Activated naive CD4-positive, alpha-beta T cell (primary cell): ENCODE measurements around the gene GTPBP4.
A peak's percentile ranks its signal among the peaks of the same experiment; 100 is the strongest.

ENCODE experiments used
- DNase-seq, 4 experiments: peaks; one replicate each; lab custom pipeline; 2025; lab: John Stamatoyannopoulos, UW

Gene GTPBP4

DNA sequence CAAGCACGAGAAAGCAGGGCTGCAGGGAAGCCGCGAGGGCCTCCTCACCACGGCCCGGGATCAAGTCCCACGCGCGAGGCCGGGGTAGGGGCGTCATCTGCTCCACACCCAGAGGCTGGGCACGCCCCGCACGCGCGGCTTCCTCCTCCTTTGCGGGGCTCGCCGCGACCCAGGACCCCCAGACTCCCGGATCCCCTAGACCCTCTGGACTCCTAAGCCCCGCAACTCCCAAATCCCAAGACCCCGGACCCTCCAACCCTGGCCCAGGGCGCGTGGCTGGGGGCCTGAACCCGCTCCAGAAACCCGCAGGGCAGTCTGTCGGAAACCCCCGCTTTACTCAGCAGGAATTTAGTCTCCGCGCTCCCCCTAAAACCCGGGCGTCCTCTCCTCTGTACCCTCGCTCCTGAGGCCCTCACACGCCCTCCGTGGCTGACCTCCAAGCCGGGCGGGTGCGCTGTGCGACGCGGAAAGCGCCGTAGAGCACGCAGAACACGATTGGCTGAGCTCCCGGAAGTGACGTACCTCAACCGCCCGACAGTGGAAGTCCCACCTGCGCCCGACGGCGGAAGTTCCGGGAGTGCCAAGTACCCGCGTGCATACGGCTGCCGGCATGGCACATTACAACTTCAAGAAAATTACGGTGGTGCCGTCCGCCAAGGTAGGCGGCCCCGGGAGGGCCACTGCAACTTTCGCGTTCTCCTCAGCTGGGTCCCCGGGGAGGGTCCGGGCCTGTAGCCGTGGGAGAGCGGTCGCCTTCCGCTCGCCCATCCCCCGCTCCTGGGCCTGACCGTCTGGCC lies at the start of gene GTPBP4:
GTPBP4 (plus strand) TSS at position 565 of the 797 bp plus-strand sequence; CDS start at position 611, 46 bp downstream.
- DNase-seq = peak; percentile 81 to 92 (median 90)

DNA sequence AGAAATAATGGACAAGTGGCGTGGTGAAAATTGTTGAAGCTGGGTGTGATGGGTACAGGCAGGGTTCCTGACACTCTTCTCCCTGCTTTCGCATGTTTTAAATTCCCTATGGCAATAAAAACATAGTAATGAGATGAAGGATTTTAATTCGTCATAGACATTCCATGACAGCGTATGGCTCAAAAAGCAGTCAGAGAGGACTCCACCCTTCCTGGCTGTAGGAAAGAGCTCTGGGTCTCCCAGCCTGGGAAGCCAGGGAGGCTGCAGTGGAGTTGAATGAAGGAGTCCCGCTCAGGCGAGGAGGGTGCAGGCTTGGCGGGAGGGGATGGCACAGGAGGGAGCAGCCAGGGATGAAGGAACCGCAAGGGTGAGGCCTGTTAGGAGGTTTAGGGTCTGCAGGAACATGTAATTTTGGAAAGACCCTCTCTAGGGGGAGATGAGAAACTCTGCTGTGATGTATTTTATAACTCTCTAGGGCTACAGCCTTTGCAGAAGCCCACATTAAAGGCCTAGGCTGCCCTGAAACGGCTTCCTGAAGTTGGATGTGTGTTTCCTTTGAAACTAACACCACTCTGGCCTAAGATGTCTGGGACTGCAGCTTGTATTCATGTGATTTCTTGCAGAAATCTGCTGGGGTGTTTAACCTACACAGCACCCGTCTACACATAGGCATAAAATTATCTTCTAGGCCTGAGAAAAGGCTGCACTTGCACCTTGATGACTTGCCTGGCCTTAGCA lies 49.1 kb upstream of the GTPBP4 start:
- DNase-seq = no peak

DNA sequence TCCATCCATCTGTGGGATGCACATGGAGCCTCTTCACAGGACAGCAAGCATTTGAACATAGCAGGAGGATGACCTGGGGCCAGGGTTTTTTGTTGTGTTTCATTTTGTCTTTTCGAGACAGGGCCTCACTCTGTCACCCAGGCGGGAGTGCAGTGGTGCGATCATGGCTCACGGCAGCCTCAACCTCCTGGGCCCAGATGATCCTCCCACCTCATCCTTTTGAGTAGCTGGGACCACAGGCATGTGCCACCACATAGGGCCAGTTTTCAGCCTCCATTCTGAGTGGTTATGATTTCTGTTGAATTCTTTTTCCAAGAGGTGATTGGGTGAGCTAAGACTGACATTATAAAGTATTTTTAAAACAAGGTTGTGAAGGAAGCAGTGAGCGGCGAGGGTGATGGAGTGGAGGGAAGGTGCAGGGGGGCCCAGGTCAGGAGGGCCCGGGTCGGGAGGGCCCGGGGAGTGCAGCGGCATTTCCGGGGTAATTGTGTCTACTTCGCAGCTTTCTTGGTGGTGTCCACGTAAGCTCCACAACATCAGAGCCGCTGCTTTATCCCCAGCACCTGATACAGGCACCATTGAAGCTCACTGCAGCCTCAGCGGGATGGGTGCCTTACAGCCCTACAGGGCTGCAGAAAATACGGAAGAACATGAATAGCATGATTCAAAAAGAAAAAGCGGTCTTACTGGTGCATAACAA lies 44.8 kb upstream of the GTPBP4 start:
- DNase-seq = no peak

DNA sequence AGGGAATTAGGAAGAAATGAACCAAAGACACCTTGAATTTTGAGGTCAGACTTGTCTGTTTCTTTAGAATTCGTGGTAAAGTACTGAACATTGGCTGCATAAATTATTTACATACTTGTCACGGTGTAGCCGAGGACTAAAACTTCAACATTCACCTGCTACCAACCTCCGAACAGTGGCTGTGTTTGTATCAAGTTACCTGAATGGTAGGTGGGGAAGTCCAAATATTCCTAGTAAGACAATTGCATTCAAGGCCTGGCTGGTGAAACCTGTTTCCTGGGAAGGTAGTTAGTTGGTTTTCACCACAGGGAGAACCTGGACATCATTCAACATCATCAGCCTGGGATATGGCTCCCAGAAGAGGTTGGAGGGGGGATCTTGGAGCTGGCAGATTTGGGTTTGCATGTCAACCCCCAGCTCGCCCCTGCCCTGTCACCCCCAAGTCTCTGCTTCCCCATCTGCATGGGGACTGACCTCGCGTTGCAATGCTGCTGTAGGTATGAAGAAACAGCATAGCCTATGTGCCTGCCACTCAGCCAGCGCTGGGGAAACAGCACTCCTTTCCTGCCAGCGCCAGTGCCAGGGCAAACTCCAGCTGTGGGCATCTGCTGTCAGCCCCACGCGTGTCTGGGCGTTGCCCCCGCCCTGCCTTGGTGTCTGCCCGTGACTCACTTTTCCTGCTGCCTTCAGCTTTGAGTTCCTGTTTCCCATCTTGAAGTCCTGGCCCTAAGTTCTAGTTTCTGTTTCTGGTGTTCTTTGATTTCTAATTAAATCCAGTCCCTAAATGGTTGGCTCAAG lies 44.0 kb upstream of the GTPBP4 start:
- DNase-seq = peak in 1 of 4 experiments; percentile 7

DNA sequence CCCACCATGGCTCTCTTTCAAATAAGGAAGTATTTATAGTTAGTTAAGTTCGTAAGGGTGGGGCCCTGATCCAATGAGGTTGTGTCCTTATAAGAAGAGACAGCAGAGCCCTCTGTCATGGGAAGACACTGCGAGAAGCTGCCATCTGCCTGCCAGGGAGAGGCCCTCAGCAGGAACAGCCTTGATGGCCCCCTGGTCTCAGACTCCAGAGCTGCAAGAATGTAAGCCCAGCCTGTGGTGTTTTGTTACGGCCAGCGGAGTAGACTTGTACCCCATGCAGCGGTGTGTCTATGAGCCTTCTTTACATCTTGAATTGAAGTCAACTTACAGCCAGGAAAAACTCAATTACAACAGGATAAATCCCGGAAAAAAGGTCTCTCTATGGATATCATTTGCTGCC lies 42.5 kb upstream of the GTPBP4 start:
- DNase-seq = no peak

DNA sequence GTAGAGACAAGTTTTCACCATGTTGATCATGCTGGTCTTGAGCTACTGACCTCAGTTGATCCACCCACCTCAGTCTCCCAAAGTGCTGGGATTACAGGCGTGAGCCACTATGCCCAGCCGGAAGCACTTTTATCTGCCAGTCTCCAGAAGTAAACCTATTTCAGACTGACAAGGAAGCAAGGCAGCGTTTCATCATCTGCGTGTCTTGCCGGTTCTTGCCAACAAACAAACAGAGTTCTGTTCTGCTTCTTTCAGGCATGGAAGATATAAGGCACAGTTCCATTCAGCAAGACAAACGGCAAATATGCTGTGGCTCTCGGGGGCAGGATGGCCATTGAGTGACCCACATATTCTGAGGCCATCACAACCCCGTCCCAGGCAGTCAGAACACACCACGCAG lies 41.2 kb upstream of the GTPBP4 start:
- no peak for DNase-seq

DNA sequence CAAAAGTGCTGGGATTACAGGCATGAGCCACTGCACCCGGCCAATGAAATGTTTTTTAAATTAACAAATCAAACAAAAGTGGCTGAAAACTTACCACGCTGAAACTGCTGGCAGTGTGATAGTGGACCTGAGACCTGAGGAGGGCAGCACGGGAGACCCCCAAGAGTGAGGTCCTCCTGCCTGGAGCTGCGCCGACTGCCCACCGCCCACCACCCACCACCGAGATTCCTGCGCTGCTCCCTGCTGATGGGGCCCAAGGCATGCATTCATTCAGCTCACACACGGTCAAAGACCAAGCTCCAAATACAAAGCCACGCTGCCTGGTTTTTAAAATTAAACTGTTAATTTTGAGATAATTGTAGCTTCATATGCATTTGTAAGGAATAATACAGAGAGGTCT lies 40.4 kb upstream of the GTPBP4 start:
- DNase-seq = no peak

DNA sequence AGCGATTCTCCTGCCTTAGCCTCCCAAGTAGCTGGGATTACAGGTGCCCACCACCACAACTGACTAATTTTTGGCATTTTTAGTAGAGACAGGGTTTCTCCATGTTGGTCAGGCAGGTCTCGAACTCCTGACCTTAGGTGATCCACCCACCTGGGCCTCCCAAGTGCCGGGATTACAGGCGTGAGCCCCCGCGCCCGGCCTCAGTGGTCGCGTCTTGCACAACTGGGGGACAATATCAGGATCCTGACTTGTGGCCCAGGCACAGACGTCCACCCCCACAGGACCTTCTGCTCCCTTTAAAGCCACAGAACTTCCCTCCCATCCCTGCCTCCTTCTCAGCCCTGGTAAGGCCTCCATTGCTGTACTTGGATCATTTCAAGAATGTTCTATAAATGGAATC lies 39.9 kb upstream of the GTPBP4 start:
- DNase-seq = no peak

DNA sequence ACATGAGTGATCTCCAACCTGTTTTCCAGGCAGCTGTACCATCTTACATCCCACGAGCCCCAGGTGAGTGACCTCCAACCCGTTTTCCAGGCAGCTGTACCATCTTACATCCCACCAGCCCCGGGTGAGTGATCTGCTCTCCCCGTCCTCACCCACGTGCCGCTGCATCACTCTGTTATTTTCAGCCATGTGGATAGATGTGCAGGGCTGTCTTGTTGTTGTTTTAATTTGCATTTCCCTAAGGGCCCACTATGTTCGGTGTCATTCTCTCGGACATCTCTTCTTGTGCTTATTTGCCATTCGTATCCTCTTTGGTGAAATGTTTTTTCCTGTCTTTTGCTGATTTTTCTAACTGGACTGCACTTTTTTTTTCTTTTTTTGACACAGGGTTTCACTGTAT lies 38.8 kb upstream of the GTPBP4 start:
- DNase-seq = no peak

DNA sequence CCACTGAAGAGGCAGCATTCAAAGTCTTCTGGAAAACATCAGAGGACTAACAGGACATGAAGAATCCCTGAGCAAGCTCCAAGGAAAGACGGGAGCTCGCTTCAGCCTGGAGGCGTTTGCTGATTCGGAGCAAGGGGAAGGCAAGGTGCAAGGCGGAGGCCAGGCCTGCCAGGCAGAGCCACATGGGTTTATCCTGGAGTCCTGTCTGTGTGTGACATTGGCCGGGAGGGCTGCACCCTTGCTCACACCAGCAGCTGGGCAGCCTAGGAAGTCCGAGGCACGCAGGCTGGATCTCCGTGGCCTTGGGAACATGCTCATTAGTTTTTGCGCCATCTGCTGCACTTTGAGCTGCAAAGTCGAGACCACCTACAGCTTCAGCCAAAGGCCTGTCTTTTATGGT lies 34.4 kb upstream of the GTPBP4 start:
- DNase-seq = no peak

DNA sequence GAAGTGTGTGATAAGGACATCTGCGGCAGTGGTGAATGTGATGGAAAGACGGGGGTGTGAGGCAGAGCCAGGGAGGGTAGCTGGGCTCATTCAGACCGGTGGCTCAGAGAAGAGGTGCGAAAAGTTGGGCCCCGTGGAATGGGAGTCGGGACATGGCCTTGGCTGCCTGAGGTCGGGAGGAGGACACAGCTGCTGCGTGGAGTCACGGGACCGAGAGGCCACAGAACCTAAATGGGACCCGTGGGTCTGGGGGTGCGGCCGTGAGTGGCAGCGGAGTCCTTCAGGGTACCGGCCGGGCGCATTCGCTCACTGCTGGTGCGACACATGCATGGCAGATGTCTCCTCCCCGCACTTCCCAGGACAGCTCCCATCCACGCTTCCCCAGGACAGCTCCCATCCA lies 33.8 kb upstream of the GTPBP4 start:
- DNase-seq = no peak

DNA sequence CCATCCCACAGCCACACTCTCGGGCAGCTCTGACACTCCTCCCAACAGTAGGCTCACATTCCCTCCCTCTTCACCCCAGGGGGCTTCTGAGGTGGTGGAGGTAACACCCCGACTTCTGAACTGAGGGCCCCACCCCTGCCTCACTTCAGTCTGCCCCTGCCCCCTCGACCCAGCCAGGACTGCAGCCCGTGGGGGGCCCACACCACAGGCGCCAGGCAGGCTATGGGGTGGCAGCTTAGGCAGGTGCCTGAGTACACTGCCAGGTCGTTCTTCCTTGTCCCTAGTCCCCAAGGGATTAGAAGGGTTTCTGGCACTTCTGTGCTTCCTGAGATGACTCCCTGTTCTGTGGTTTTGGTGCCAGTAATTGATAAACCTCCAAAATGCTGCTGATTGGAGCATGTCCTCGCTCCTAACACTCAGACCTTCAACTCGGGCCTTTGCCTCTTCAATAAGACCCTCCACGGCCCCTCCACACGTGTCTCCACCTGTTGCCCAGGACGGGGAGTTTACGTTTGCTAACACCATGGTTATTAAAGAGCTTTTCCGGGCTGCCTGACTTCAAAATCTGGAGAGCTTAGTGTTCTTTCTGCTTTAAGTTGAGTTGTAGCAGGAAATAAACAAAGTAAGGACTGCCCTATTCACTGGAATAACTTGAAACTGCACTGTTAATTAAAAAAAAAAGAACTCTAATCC lies 33.0 kb upstream of the GTPBP4 start:
- no peak for DNase-seq

DNA sequence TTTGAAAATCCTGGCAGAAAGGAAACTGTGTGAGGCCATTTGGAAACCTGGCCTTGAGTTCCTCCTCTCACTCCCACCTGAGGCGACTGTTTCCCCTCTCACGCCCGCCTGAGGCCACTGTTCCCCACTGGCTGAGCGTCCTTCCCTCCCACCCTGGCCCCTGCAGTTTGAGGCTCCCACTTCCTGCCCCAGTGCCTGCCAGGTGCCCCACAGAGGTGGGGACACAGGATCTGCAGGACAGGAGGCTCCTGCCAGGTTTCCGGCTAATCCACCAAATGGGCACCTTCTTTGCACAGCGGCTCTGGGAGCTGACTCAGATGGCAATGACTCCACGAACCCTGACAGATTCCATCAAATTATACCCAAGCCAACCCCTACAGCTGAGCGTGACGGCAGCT lies 32.4 kb upstream of the GTPBP4 start:
- DNase-seq = no peak

DNA sequence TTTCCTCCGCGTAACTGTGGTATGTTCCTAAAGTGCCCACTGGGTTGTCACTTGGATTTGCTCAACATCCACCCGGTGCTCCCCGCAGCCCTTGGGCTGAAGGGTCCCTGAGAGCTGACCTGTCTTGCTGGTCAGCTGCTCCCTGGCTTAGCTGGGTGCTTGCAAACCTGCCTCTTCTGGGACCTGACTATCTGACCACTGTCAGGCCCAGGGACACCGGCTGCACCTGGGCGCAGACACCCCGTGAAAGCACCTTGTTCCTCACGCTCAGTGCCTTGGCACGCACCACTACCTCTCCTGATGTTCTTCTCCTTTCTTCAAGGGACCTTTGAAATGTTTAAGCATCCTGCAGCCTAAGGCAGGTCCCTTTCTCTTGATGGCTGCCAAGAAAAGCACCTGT lies 30.1 kb upstream of the GTPBP4 start:
- no peak for DNase-seq

DNA sequence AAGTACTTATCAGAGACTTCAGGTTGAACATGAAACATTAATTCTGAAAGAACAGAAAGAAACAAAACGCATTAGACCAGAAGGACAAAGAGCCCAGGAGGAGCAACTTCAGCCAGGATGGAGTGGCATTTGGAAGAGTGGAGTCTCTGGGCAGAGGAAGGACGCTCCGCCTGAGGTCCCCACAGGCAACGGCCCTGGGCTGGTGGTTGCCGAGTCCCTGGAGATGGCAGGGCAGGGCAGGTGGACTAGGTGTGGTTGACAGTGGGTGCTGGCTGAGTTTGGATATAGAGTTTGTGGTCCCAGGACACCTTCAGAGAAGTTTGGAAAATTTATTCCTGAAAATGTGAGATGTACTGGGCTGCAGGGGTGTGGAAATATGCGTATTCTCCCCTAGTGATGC lies 29.4 kb upstream of the GTPBP4 start:
- DNase-seq = no peak

DNA sequence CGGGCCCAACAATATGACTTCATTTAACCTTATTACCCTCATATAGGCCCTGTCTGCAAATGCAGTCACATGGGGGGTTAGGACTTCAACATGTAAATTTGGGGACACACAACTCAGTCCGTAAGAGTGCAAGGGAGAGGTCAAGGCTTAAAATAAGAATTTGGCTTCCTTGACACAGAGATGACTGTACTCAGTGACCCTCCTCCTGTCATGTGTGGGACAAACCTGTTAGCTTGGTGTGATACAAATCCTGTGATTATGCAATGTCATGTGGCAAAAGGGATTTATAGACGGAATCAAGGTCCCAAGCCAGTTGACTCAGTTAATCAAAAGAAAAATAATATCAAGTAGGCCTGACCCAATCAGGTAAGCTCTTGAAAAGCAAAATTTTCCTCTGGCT lies 25.9 kb upstream of the GTPBP4 start:
- no peak for DNase-seq

DNA sequence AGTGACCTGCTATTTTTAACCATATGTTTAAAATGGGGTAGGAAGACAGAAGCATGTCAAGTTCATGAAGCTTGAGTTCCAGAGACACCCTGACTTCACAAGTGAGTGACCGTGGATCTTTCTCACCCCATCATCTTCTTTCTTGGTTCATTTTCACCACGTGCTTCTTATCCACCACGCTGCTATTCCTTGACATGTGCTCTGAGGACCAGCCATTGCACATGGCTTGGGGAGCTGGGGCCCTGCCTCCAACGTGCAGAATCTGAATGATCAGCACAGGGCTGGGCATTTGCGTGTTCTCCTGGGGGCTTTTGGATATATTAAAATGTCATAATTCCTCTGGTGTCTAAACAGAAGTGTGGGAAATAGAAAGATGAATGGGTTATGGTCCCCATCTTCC lies 25.0 kb upstream of the GTPBP4 start:
- no peak for DNase-seq

DNA sequence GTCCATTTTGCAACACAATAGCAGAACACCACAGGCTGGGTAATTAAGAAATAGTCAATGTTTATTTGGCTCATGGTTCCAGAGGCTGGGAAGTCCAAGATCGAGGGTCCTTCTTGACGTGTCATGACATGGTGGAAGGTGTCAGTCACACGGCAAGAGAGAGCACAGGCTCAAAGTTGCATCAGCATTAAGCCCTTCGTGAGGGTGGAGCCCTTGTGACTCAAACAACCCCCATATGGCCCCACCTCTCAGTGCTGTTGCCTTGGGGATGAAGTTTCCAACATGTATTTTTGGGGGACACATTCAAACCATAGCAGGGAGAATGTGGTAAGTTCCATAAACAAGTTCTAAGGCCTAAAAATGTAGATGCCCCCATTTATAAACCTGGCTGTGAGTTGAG lies 24.6 kb upstream of the GTPBP4 start:
- no peak for DNase-seq

DNA sequence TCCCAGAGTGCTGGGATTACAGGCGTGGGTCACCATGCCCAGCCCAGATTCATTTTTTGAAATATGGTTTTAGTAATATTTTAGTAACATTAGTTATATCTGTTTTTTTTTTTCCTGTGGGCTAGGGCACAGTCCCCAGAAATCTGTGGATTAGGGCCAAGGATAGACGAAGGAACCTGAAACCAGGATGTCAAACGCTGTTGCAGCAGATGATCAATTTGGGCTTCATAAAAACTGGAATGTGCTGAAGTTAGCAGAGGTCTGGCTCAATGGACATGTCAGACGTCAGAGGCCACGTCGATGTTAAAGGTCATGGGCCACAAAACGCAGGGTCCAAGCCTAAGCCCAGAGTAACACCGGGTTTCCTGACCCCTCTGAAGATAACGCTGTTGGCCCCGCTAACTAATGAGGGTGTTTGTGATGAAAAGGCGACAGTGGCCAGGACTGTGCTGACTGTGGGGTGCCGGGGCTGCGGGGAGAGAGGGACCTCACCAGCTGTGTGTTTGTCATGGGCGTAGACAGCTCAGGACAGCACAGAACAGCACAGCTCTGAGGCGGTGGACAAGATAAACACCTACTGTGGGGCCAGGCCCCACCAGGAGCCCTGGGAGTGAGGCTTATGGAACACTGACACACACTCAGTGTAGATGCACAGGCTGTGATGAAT lies 23.8 kb upstream of the GTPBP4 start:
- DNase-seq = no peak

DNA sequence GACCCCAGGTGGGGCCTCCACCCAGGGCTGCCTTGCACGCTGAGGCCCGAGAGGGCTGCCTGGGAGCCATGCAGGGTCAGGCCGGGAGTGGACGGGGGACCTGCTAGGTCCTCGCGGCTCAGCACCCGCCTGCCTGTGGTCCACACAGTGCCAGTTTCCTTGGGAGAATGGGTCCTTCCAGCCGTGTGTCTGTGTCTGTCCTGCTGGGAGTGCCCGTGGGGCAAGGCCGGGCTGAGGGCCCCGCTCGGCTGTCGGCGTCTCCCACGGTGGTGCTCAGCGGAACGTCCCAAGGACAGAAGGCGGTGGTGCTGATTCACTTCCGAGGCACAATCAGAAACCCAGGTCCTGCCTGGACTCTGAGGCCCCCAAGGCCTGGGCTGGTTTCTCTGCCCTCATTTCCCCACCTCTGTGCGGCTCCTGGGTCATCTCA lies 23.2 kb upstream of the GTPBP4 start:
- no peak for DNase-seq
